NT2/D1 (cell line): ENCODE measurements around the gene LAMA5.

Experiments used
- SUZ12 ChIP-seq: IDR thresholded peaks from 2 replicates; pipeline ENCODE4 v1.6.1; 2011; ENCODE audit not compliant: insufficient read length, insufficient read depth; ENCODE audit errors: extremely low read depth
- YY1 ChIP-seq: IDR thresholded peaks from 2 replicates; pipeline ENCODE4 v1.6.1; 2011; ENCODE audit not compliant: insufficient read length, insufficient read depth
- ZNF274 ChIP-seq: IDR thresholded peaks from 2 replicates; pipeline ENCODE4 v1.6.1; 2011; ENCODE audit warnings: mild to moderate bottlenecking, low read depth, low read length

DNA sequence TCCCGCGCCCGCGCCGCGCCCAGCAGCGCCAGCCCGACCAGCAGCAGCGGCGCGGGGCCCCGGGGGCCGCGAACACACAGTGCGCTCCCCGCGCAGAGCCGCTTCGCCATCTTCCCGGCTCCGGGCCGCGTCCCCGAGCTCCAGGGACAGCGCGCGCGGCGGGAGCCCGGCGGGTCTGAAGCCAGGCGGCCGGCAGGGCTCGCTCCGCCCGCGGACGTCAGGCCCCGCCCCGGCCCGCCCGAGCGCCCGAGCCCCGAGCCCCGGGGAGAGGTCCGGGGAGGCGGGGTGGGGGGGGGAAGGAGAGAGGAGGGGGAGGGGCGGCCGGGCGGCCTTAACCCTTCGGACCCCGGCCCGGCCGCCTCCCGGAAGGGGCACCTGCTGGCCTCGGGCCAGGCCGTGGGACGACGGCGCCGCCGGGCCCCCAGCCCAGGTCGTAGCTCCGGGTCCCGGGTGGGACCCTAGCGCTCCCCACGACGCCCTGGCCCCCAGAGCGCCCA, at the start of gene LAMA5:
- TF ChIP-seq YY1, result no peak
- no peak for TF ChIP-seq ZNF274
- no peak for TF ChIP-seq SUZ12
